ENCODE measurements around the gene CRACDL. TPM values are rescaled to one million over a fixed set of nuclear protein-coding genes. Genes with fewer than 3 reads are reported as not detected.

The CRACDL gene
- total and polyA plus RNA-seq, 2 of the 13 experiments (the other 11 are each of a cell fraction or from before 2014, with no cell fraction given), result 0.15 to 0.26 TPM

- DNase-seq (ENCODE audit: low spot score), result no peak
- ChIA-PET CTCF (ENCODE audit: low intra/inter-chr PET ratio, low total read pairs) (no interaction called here), POLR2A (no interaction called here)
- Histone ChIP-seq H3K9ac (ENCODE audit: insufficient read depth, low read depth, low read length) (no peak overlapping the region), H3K4me3 (replicated peaks in 1 of 3; ENCODE audit: insufficient read depth in 1 of 3, low read depth in 2 of 3, low read length in 3 of 3) (no peak overlapping the region), H3K4me1 (ENCODE audit: insufficient read depth, low read length) (no peaks in the 10 kb centered on the region), H3K27me3 (ENCODE audit: control insufficient read depth in 1 of 2, insufficient read depth in 2 of 2, low read length in 2 of 2) (peaks cover 3 to 26% of the 10 kb centered on the region in 2 experiments; a peak in 4 of 5 replicates), H4K20me1 (ENCODE audit: insufficient read depth, low read length) (no peaks in the 10 kb centered on the region), H3K27ac (ENCODE audit: extremely low read length, insufficient read depth, low read length) (no peak overlapping the region), H3K36me3 (replicated peaks in 1 of 2; ENCODE audit: control insufficient read depth in 1 of 2, insufficient read depth in 2 of 2, low read length in 2 of 2) (no peaks in the 10 kb centered on the region), H2AFZ (ENCODE audit: low read length) (no peak overlapping the region), H3K4me2 (ENCODE audit: low read depth, low read length) (no peak overlapping the region), H3K79me2 (ENCODE audit: insufficient read depth, low read length) (no peaks in the 10 kb centered on the region), H3K9me3 (ENCODE audit: low read length) (peaks cover 11% of the 10 kb centered on the region; the same call in 1 of the 2 replicates)
- intact Hi-C loops (cut with micrococcal nuclease; ENCODE audit: unreplicated experiment), result no loop called here
- no peak for FAIRE-seq
- no peak for ATAC-seq
- BruUV-seq (replicated peaks), result no TSS peak
- in situ Hi-C loops (cut with HindIII; ENCODE audit: extremely low pct_ligation_motif_present, low pct_unique_long_range_greater_than_20kb), result no loop called here
- WGBS (ENCODE audit: low lambda C conversion rate), result 45% methylated on average over 1 of the region's 1 CpG
- no peak for TF ChIP-seq PCBP1 (IDR thresholded peaks at IDR 0.05; ENCODE audit: borderline replicate concordance, low read depth, low read length)
- no peak for TF ChIP-seq CSRNP1 (CRISPR knock-in tag; IDR thresholded peaks at IDR 0.05)
- no peak for TF ChIP-seq ZNF367 (CRISPR knock-in tag; IDR thresholded peaks at IDR 0.05; ENCODE audit: borderline replicate concordance)
- TF ChIP-seq YY1 (IDR thresholded peaks at IDR 0.05; ENCODE audit: insufficient read depth, insufficient replicate concordance, low read depth, low read length), result no peak
- no peak for TF ChIP-seq TIGD3 (CRISPR knock-in tag; IDR thresholded peaks at IDR 0.05; ENCODE audit: borderline replicate concordance)
- no peak for TF ChIP-seq GATA4 (IDR thresholded peaks at IDR 0.05; ENCODE audit: borderline replicate concordance, low read depth)
- no peak for TF ChIP-seq SMAD9 (CRISPR knock-in tag; IDR thresholded peaks at IDR 0.05)
- no peak for TF ChIP-seq ZBTB37 (CRISPR knock-in tag; IDR thresholded peaks at IDR 0.05)
- TF ChIP-seq ZNF431 (CRISPR knock-in tag; IDR thresholded peaks at IDR 0.05; ENCODE audit: borderline replicate concordance, low read depth), result no peak
- TF ChIP-seq ZNF230 (CRISPR knock-in tag; IDR thresholded peaks at IDR 0.05), result no peak
- TF ChIP-seq ZKSCAN8 (CRISPR knock-in tag; IDR thresholded peaks at IDR 0.05; ENCODE audit: borderline replicate concordance), result no peak
- no peak for TF ChIP-seq HOXA5 (CRISPR knock-in tag; IDR thresholded peaks at IDR 0.05)
- no peak for TF ChIP-seq RXRB (CRISPR knock-in tag; IDR thresholded peaks at IDR 0.05; ENCODE audit: borderline replicate concordance)
- TF ChIP-seq CBX5 (CRISPR knock-in tag; IDR thresholded peaks at IDR 0.05; ENCODE audit: borderline replicate concordance), result no peak
- no peak for TF ChIP-seq STAT5B (CRISPR knock-in tag; IDR thresholded peaks at IDR 0.05)
- no peak for TF ChIP-seq FOXK2 (IDR thresholded peaks at IDR 0.05)
- no peak for TF ChIP-seq PRMT3 (CRISPR knock-in tag; IDR thresholded peaks at IDR 0.05; ENCODE audit: borderline replicate concordance, low read depth)
- no peak for TF ChIP-seq ZSCAN9 (CRISPR knock-in tag; IDR thresholded peaks at IDR 0.05; ENCODE audit: borderline replicate concordance)
- TF ChIP-seq USF2 (IDR thresholded peaks at IDR 0.05; ENCODE audit: low read depth, low read length), result no peak
- TF ChIP-seq USF2 (CRISPR knock-in tag; IDR thresholded peaks at IDR 0.05; ENCODE audit: borderline replicate concordance), result no peak
- TF ChIP-seq ZNF562 (CRISPR knock-in tag; IDR thresholded peaks at IDR 0.05; ENCODE audit: borderline replicate concordance), result no peak
Measured at GRCh38 chr2:98891591-98891990, 44.4 kb downstream of the CRACDL start.
